ENCODE data around the gene COL28A1.

The COL28A1 gene

GRCh38 chr7:7385421-7385820, 150.3 kb downstream of the COL28A1 start:
- no peak overlapping the region for H3K4me3 ChIP-seq (replicated peaks in 1 of 2; ENCODE audit: low read depth in 2 of 2, low read length in 2 of 2)
- no peak for TF ChIP-seq CTCF (IDR thresholded peaks at IDR 0.05; ENCODE audit: low read depth, low read length)
- peak in 1 of 2 donors; percentile 5 for DNase-seq (ENCODE audit: low read depth in 2 of 2)

GRCh38 chr7:7384228-7384627, 151.4 kb downstream of the COL28A1 start:
- no peak for TF ChIP-seq CTCF (IDR thresholded peaks at IDR 0.05; ENCODE audit: low read depth, low read length)
- H3K4me3 ChIP-seq (replicated peaks in 1 of 2; ENCODE audit: low read depth in 2 of 2, low read length in 2 of 2) = no peak overlapping the region
- DNase-seq (ENCODE audit: low read depth in 2 of 2) = no peak

GRCh38 chr7:7375538-7375937, 160.1 kb downstream of the COL28A1 start:
- H3K4me3 ChIP-seq (replicated peaks in 1 of 2; ENCODE audit: low read depth in 2 of 2, low read length in 2 of 2) = no peak overlapping the region
- no peak for TF ChIP-seq CTCF (IDR thresholded peaks at IDR 0.05; ENCODE audit: low read depth, low read length)
- no peak for DNase-seq (ENCODE audit: low read depth in 2 of 2)

- TF ChIP-seq CTCF (IDR thresholded peaks at IDR 0.05; ENCODE audit: low read depth, low read length) = no peak
- no peak overlapping the region for H3K4me3 ChIP-seq (replicated peaks in 1 of 2; ENCODE audit: low read depth in 2 of 2, low read length in 2 of 2)
- DNase-seq (ENCODE audit: low read depth in 2 of 2) = no peak
Observed at GRCh38 chr7:7370076-7370475, 165.6 kb downstream of the COL28A1 start.

GRCh38 chr7:7369134-7369533, 166.5 kb downstream of the COL28A1 start:
- TF ChIP-seq CTCF (IDR thresholded peaks at IDR 0.05; ENCODE audit: low read depth, low read length) = no peak
- peak in 1 of 2 donors; percentile 19 for DNase-seq (ENCODE audit: low read depth in 2 of 2)
- no peak overlapping the region for H3K4me3 ChIP-seq (replicated peaks in 1 of 2; ENCODE audit: low read depth in 2 of 2, low read length in 2 of 2)

GRCh38 chr7:7354674-7355073, 181.0 kb downstream of the COL28A1 start:
- DNase-seq (ENCODE audit: low read depth in 2 of 2) = no peak
- no peak overlapping the region for H3K4me3 ChIP-seq (replicated peaks in 1 of 2; ENCODE audit: low read depth in 2 of 2, low read length in 2 of 2)
- no peak for TF ChIP-seq CTCF (IDR thresholded peaks at IDR 0.05; ENCODE audit: low read depth, low read length)

GRCh38 chr7:7352845-7353244, 182.8 kb downstream of the COL28A1 start:
- DNase-seq (ENCODE audit: low read depth in 2 of 2) = peak in 1 of 2 donors; percentile 4
- no peak for TF ChIP-seq CTCF (IDR thresholded peaks at IDR 0.05; ENCODE audit: low read depth, low read length)
- H3K4me3 ChIP-seq (replicated peaks in 1 of 2; ENCODE audit: low read depth in 2 of 2, low read length in 2 of 2) = no peak overlapping the region
